H1 (cell line): ENCODE results near the gene CTSW. TPM values are rescaled to one million over a fixed set of nuclear protein-coding genes. Genes with fewer than 3 reads are reported as not detected.

ENCODE experiments used
- ASH2L ChIP-seq: fragments of 200-600, 300-600 bp; sonication (generic); IDR thresholded peaks from one replicate; pipeline ENCODE4 v1.7.1; 2017; ENCODE audit warnings: low read length
- ATF3 ChIP-seq: IDR thresholded peaks from 2 replicates; pipeline ENCODE4 v1.6.1; 2011; ENCODE audit warnings: low read depth, mild to moderate bottlenecking, low read length; ENCODE audit not compliant: insufficient read depth
- BRCA1 ChIP-seq: IDR thresholded peaks from 2 replicates; pipeline ENCODE4 v1.6.1; 2012; ENCODE audit warnings: low read depth, low read length, improper control_type of control experiment
- CBX5 ChIP-seq: fragments of 300-800, 300-1000 bp; sonication (generic); IDR thresholded peaks from 2 replicates; pipeline ENCODE4 v1.7.1; 2016; ENCODE audit warnings: antibody characterized with exemption, low read length, low read depth
- CBX8 ChIP-seq: fragments of 300-800, 300-1000 bp; sonication (generic); IDR thresholded peaks from 2 replicates; pipeline ENCODE4 v1.7.1; 2016; ENCODE audit warnings: low read depth, low read length, borderline replicate concordance
- CTBP2 ChIP-seq: IDR thresholded peaks from 2 replicates; pipeline ENCODE4 v1.7.0; 2011; ENCODE audit warnings: borderline replicate concordance, mild to moderate bottlenecking, moderate library complexity, mixed read lengths, low read length; ENCODE audit not compliant: insufficient read depth, insufficient read length
- E2F6 ChIP-seq: IDR thresholded peaks from 2 replicates; pipeline ENCODE4 v1.6.1; 2012; ENCODE audit warnings: inconsistent platforms
- EGR1 ChIP-seq: IDR thresholded peaks from 2 replicates; pipeline ENCODE4 v1.6.1; 2011; ENCODE audit warnings: low read depth, low read length, borderline replicate concordance
- EP300 ChIP-seq, 2 experiments: IDR thresholded peaks; 1 replicate in 1 of 2; 2 replicates in 1 of 2; pipeline ENCODE4 v1.6.1; 2011 to 2012; ENCODE audit warnings: low read depth in 2 of 2, low read length in 2 of 2, mild to moderate bottlenecking in 2 of 2, borderline replicate concordance in 1 of 2, inconsistent platforms in 1 of 2, moderate library complexity in 1 of 2
- EZH2 ChIP-seq: fragments of 200-600 bp; sonication (generic); IDR thresholded peaks from 2 replicates; pipeline ENCODE4 v1.7.1; 2012; ENCODE audit warnings: low read depth, mild to moderate bottlenecking, moderate library complexity, low read length, inconsistent platforms; ENCODE audit not compliant: severe bottlenecking
- GABPA ChIP-seq: IDR thresholded peaks from 2 replicates; pipeline ENCODE4 v1.6.1; 2011; ENCODE audit warnings: mild to moderate bottlenecking, low read length, moderate library complexity, borderline replicate concordance; ENCODE audit not compliant: insufficient read depth
- GTF2F1 ChIP-seq: IDR thresholded peaks from 2 replicates; pipeline ENCODE4 v1.6.1; 2012; ENCODE audit warnings: low read depth, low read length, improper control_type of control experiment, borderline replicate concordance
- JUND ChIP-seq: IDR thresholded peaks from 2 replicates; pipeline ENCODE4 v1.6.1; 2011; ENCODE audit warnings: mild to moderate bottlenecking, improper control_type of control experiment, low read length
- NRF1 ChIP-seq: IDR thresholded peaks from 2 replicates; pipeline ENCODE4 v1.6.1; 2011; ENCODE audit warnings: mild to moderate bottlenecking, low read depth, low read length, improper control_type of control experiment
- POLR2A ChIP-seq, 2 experiments: IDR thresholded peaks; 1 replicate in 1 of 2; 2 replicates in 1 of 2; pipeline ENCODE4 v1.6.1; 2011; ENCODE audit warnings: low read depth in 2 of 2, low read length in 2 of 2, mild to moderate bottlenecking in 2 of 2; ENCODE audit errors: control extremely low read depth in 1 of 2
- POU5F1 ChIP-seq: IDR thresholded peaks from 2 replicates; pipeline ENCODE4 v1.6.1; 2011; ENCODE audit warnings: low read depth, mild to moderate bottlenecking, low read length, moderate library complexity
- RNF2 ChIP-seq: fragments of 200-900, 300-1000 bp; sonication (generic); IDR thresholded peaks from 2 replicates; pipeline ENCODE4 v1.7.1; 2016; ENCODE audit warnings: borderline replicate concordance, low read depth, mild to moderate bottlenecking, antibody characterized with exemption, low read length; ENCODE audit not compliant: poor library complexity, severe bottlenecking; ENCODE audit errors: missing control alignments
- SP2 ChIP-seq: IDR thresholded peaks from 2 replicates; pipeline ENCODE4 v1.6.1; 2012; ENCODE audit warnings: mild to moderate bottlenecking, low read length, inconsistent platforms
- SP4 ChIP-seq: IDR thresholded peaks from 2 replicates; pipeline ENCODE4 v1.6.1; 2012; ENCODE audit warnings: low read length, inconsistent platforms
- SRF ChIP-seq: IDR thresholded peaks from 2 replicates; pipeline ENCODE4 v1.6.1; 2011; ENCODE audit warnings: mild to moderate bottlenecking, low read depth, low read length, moderate library complexity
- SUZ12 ChIP-seq: fragments of 200-600 bp; sonication (generic); IDR thresholded peaks from 2 replicates; pipeline ENCODE4 v1.6.1; 2012; ENCODE audit warnings: mild to moderate bottlenecking, inconsistent platforms, low read length, moderate library complexity, mixed read lengths
- TAF1 ChIP-seq: IDR thresholded peaks from 2 replicates; pipeline ENCODE4 v1.6.1; 2011; ENCODE audit warnings: mild to moderate bottlenecking, low read depth, low read length
- TBP ChIP-seq: IDR thresholded peaks from 2 replicates; pipeline ENCODE4 v1.6.1; 2011; ENCODE audit warnings: low read depth, low read length, improper control_type of control experiment
- YY1 ChIP-seq: IDR thresholded peaks from 2 replicates; pipeline ENCODE4 v1.6.1; 2011; ENCODE audit warnings: low read depth, mild to moderate bottlenecking, low read length
- polyA plus RNA-seq, 7 experiments: library from polyadenylated mRNA; depleted of rRNA in 3 of 7; stranded (reverse) in 5 of 7; unstranded in 2 of 7; fragments of >200 nt in 5 of 7; fragments of 200-250 nt in 2 of 7; gene quantifications; 1 replicate in 5 of 7; 2 replicates in 1 of 7; 4 replicates in 1 of 7; pipeline versions ENCODE4 v1.2.1 to v1.2.3, GENCODE V29; 2011 to 2013; ENCODE audit warnings: missing spikeins in 2 of 7, mixed read lengths in 2 of 7
- total RNA-seq: library from RNA; stranded (reverse); fragmentation: NEBNext Ultra II Directional; extraction: Animal tissue kit (Norgen Biotek cat#: 25700); gene quantifications from 2 replicates; pipeline ENCODE4 v1.2.1, GENCODE V29; 2021

The CTSW gene
- total and polyA plus RNA-seq, 2 of the 8 experiments (the other 6 are each of a cell fraction or from before 2014, with no cell fraction given): not detected

- TF ChIP-seq E2F6 (peak; percentile 96), SUZ12 (peak; percentile 72), SP2 (no peak), NRF1 (no peak), TAF1 (no peak), ASH2L (no peak), GTF2F1 (no peak), RNF2 (no peak), CBX5 (no peak), POU5F1 (no peak), YY1 (no peak), CTBP2 (no peak), TBP (peak; percentile 25; the same call in 1 of the 2 replicates), BRCA1 (no peak), GABPA (no peak), CBX8 (no peak), SP4 (no peak), EGR1 (no peak), SRF (no peak), EZH2 (peak; percentile 68), EP300 (IDR thresholded peaks at IDR 0.05; ENCODE audit: borderline replicate concordance in 1 of 2, low read depth in 2 of 2, low read length in 2 of 2) (no peak), JUND (no peak), POLR2A (IDR thresholded peaks at IDR 0.05; ENCODE audit: control extremely low read depth in 1 of 2, low read depth in 2 of 2, low read length in 2 of 2) (0 out of 3 replicates have a peak, but pooled peaks of 1 of the 2 experiments have one; percentile 2), ATF3 (no peak)
Observed at GRCh38 chr11:65899356-65900124, 19.9 kb downstream of the CTSW start (continued).
